GM19397 (cell line): ENCODE data around the gene NUBP1.
"Not testable (repeated sequence)": the region's sequence is repeated elsewhere in the genome, so short reads cannot be mapped to it uniquely, and the experiment has no call there.

ENCODE experiments used
- ATAC-seq: cut with Tn5 transposase; IDR thresholded peaks from one replicate; pipeline ENCODE4 v1.9.1; 2021; ENCODE audit warnings: mild to moderate bottlenecking, moderate library complexity; ENCODE audit not compliant: unreplicated experiment

NUBP1 gene

DNA sequence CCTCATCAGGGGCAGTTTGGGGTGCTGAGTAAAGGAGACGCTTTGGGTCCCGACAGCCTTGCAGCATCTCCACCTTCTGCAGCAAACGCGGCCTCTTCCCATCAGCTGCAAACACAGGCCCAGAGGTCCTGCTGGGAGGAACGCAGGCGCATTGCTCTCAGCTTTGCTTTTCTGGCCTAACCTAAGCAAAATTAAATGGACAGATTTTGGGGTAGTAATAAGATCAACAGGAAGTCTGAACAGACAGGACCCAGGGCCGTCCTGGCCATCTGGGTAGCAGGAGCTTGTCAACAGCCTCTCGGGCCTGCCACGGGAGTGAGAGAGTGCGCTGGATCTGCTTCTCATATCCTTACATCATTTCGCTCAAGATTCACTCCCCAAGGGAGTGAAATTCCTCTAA is 7.2 kb downstream of the NUBP1 start:
- no peak for ATAC-seq

DNA sequence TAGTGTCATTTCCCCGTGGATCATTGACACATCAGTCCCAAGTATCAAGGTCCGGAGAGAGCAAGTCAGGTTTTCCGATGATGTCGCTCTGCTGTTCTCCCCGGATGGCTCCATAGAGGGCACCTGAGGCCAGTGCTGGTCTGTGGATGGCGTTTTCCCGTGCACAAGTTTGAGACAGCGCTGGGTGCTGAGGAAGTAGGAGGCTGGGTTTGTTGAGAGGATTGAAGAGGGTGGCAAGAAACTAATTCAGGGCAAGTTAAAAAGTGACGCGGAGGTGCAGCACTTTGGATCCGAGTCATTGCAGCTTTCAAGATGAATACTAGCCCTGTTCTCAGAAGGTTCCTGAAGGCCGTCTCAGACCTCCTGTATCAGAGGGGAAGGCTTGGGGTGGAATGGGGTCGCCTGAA is 7.7 kb downstream of the NUBP1 start:
- ATAC-seq, result no peak

GRCh38 chr16:10752843-10753523 is 9.3 kb downstream of the NUBP1 start:
- peak; percentile 63 for ATAC-seq

- no peak for ATAC-seq
Measured at GRCh38 chr16:10753670-10754069, 10.0 kb downstream of the NUBP1 start.

DNA sequence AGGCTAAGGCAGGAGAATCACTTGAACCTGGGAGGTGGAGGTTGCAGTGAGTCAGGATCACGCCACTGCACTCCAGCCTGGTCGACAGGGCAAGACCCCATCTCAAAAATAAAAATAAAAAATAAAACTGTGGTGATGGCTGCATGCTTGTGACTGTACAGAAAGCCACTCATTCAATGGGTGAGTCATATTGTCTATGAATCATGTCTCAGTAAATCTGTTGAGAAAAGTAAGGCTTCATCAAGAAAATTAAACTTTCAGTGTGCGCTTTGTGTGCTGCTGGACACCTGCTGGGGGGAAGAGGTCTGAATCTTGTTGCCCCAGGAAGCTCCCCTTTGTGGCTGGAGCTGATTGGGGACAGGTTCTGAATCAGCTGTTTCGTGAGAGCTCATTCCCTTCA is 11.3 kb downstream of the NUBP1 start:
- no peak for ATAC-seq

DNA sequence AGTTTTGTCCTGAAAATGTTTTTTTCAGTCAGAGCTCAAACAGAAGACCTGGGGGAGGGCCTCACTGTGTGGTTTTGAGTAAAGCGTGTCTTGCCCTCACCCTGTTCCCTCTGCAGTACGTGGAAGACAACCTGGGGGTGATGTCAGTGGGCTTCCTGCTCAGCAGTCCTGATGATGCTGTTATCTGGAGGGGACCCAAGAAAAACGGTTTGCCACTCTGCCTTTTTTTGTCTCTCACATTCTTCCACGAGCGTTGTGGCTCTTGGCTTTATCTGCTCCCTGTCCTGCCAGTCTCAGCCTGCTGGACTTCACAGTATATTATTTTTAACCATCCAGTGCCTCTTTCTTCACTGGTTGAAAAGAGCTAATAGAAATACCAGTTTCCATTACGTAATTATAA is 12.9 kb downstream of the NUBP1 start:
- no peak for ATAC-seq

GRCh38 chr16:10760858-10761257 is 17.2 kb downstream of the NUBP1 start:
- no peak for ATAC-seq

DNA sequence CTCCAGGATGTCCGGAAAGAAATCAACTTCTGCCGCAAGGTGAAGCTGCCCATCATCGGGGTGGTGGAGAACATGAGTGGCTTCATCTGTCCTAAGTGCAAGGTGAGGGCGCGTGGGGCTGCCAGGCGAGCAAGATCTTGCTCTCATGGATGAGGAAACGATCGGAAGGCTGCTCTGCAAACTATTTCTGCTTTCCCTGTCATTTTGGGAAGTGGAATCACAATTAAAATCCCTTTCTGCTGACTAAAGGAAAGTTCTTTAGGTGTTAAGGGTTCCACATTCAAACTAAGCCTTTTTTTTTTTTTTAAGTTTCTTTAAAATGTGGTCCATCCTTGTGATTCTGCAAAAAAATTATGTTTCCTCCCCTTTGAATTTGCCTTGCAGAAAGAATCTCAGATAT is 17.7 kb downstream of the NUBP1 start:
- no peak for ATAC-seq

DNA sequence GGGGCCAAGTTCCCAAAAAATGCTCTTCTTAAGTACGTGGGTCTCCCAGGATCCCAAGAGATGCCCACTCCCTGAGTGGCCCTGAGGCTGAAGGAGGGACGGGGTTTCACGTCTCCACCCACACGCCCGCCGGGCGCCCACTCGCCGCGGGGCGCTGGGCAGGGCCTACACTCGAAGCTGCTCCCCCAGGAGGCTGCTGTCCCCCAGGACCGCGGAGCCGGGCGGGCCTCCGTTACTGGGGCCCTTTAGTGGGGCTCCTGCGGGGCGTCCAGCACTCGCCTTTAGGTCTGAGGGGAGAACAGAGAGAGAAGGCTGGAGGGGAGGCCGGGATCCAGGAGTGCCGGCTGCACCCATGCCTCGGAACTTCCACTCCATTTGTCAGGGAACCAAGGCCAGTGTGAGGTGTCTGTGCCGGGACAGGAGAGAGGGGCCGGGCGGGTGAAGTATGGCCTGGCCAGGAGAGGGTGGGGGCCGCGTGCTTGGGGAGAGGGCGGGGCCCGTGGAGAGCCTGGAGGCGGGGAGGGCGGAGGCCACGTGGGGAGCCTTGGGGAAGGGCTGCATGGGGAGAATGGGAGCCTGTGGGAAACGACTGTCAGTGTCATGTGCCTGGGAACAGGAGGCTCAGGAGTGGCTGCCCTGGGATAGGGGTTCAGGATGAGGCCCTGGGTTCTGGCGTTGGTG is 18.8 kb downstream of the NUBP1 start:
- ATAC-seq, result no peak

DNA sequence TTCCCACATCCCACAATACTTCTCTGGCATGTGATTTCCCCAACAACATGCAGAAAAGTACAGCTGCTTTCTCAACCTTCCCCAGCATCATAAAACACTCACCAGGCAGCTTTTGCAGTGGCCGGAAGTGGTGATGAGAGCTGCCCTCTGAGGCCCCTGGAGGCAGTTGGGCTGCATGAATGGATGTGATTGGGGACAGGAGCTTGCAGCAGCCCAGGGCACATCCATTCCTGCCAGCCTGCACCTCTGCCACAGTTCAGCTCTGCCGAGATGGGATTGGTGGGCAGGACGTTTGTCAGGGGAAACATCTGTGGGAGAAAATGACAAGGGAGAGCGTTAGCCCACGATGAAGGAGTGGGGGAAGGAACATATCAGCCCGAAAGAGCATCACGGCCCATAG is 19.8 kb downstream of the NUBP1 start:
- ATAC-seq, result no peak

DNA sequence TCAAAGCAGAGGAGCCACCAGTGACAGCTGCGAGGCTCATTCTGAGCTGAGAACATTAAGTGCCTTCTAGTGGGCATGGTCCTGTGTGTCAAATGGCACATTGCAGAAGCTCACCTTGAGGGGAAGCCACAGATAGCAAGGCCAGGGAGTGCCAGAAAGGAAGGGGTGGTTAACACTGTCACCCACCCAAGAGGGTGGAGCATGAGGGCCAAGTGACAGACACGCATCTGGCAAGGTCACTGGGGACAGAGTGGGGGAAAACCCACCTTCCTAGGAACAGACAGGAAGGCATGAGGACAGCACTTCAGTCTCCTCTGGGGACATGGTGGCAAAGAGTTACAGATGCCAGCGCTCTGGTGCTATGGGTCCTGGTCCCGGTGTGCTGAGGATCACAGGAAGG is 22.1 kb downstream of the NUBP1 start:
- peak; percentile 74 for ATAC-seq

GRCh38 chr16:10767127-10767526 is 23.5 kb downstream of the NUBP1 start:
- ATAC-seq, result no peak

- ATAC-seq, result no peak
Measured at GRCh38 chr16:10769381-10769780, 25.7 kb downstream of the NUBP1 start.

GRCh38 chr16:10770907-10771306 is 27.3 kb downstream of the NUBP1 start:
- no peak for ATAC-seq

DNA sequence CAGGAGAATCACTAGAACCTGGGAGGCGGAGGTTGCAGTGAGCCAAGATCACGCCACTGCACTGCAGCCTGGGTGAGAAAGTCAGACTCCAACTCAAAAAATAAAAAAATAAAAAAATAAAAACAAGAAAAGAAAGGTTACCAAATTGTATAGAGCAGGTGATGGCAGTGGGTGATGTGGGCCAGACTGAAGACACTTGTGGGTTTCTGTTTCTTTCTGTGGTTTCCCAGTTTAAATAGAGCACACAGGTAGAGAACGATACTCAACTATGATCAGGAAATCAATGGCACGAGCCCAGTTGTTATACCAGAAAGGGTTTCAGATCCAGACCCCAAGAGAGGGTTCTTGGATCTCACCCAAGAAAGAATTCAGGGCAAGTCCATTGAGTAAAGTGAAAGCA is 32.6 kb downstream of the NUBP1 start:
- ATAC-seq, result peak; percentile 69

DNA sequence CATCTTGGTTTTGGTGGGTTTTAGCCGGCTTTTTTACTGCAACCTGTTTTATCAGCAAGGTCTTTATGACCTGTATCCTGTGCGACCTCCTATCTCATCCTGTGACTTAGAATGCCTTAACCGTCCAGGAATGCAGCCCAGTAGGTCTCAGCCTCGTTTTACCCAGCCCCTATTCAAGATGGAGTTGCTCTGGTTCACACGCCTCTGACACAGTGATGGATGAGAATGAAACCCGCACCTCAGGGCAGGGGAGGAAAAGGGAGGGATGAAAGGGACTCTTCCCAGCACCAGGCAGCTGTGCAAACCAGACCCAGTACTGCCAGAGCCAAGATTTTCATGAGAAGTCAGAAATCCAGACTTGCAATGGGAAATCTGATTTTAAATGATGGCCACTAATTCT is 33.3 kb downstream of the NUBP1 start:
- ATAC-seq, result not testable (repeated sequence)

DNA sequence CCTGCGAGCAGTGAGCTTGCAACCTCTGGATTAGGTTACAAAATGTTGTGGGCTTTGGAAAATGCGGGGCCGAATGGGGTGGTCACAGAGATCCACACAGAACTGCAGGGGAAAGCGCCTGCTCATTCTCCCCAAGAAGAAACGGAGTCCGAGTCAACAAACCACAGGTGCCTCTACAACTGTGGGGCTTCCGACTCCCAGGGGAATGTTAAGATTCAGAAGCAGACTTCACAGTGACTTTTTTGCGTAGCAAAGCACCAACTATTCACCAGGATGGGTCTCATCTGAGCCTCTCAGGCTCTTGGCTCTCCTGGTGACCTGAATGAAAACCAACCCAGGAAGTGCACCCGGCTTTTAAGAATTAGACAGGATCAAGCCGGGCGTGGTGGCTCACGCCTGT is 33.7 kb downstream of the NUBP1 start:
- ATAC-seq, result no peak

GRCh38 chr16:10779908-10780307 is 36.3 kb downstream of the NUBP1 start:
- ATAC-seq, result not testable (repeated sequence)

DNA sequence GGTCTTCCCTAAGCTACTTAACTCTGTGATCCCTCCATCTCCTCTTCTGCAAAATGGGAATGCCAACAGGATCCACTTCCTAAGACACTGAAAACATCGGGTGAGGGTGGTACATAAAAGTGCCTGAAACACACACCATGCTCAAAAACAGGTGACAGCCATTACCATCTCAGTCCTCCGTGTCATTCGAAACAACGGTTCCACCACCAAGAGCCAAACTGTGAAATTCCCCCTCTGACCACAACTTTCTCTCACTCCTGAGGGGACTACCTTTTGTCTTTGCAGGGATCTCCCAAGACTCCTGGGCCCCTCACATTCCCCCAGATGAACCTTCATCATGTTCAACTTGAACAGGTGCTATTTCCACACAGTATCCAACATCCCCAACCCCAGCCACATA is 37.0 kb downstream of the NUBP1 start:
- no peak for ATAC-seq

- no peak for ATAC-seq
Measured at GRCh38 chr16:10782628-10783027, 39.0 kb downstream of the NUBP1 start.

DNA sequence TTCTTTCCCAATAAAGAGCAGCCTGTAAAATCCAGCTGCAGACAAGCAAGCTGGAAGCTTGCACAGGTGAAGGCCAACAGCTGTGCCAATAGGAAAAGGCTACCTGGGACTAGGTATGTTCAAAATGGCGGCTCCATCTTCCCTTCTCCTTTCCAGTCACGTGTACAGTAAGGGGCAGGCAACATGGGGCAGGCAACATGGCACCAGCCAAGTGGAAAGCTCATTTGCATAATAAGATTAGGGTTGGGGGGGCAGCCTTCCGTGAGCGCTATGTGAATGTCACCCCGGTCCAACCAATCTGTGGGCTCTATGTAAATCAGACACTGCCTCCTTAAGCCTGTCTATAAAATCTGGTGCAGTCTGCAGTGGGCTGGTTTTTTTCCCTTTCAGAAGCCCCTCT is 43.7 kb downstream of the NUBP1 start:
- no peak for ATAC-seq

GRCh38 chr16:10788630-10789029 is 45.0 kb downstream of the NUBP1 start:
- ATAC-seq, result not testable (repeated sequence)

- no peak for ATAC-seq
Measured at GRCh38 chr16:10791048-10791447, 47.4 kb downstream of the NUBP1 start.
